HCT116 (cell line): Measurements from ENCODE around the gene WSCD2. TPM values are rescaled to one million over a fixed set of nuclear protein-coding genes. Genes with fewer than 3 reads are reported as not detected.

Experiments used
- ATAC-seq: fragments of 200-7000 bp; cut with Tn5 transposase; 2 replicates; pipeline ENCODE4 v1.9.1; 2020; ENCODE audit warnings: mild to moderate bottlenecking, moderate library complexity
- BruUV-seq: library from RNA; stranded (reverse); fragments of 400-500 nt; replicated peaks from 2 replicates; lab custom pipeline; 2021; lab: Mats Ljungman, UMichigan
- CTCF ChIA-PET: fragments of 300-600 bp; sonication (Branson Sonifier 250); formaldehyde crosslinking; loops from one replicate; lab custom pipeline; 2021; ENCODE audit warnings: antibody characterized with exemption; lab: Charles Lee
- POLR2A ChIA-PET: fragments of 300-600, 350-600 bp; sonication (Branson Sonifier 250); formaldehyde crosslinking; loops from one replicate; lab custom pipeline; 2021; ENCODE audit warnings: antibody characterized with exemption; lab: Charles Lee
- RAD21 ChIA-PET, 2 experiments: fragments of 300-600 bp; sonication (Branson Sonifier 250); formaldehyde crosslinking; loops; one replicate each; lab custom pipeline; 2023; ENCODE audit warnings: low total read pairs in 2 of 2; ENCODE audit not compliant: uncharacterized antibody in 2 of 2, unreplicated experiment in 2 of 2, low non-redundant PET in 1 of 2; lab: Charles Lee
- DNase-seq: peaks from one replicate; pipeline ENCODE4 v3.0.0-alpha.2; 2010; ENCODE audit warnings: low read depth, low spot score
- H2AFZ ChIP-seq: fragments of 200-600 bp; shearing (Covaris generic), sonication (generic); 2 replicates; pipeline ENCODE4 v1.6.1; 2017; ENCODE audit warnings: low read depth, mixed run types, mixed read lengths, antibody characterized with exemption, low read length; ENCODE audit not compliant: poor library complexity, severe bottlenecking
- H3K27ac ChIP-seq: 2 replicates; pipeline ENCODE4 v1.5.1; 2012; ENCODE audit warnings: low read depth, low read length
- H3K27me3 ChIP-seq: fragments of 200-600 bp; sonication (generic); 2 replicates; pipeline ENCODE4 v1.6.1; 2016; ENCODE audit warnings: mixed run types, low read length, mixed read lengths; ENCODE audit not compliant: insufficient read depth
- H3K36me3 ChIP-seq, 2 experiments: fragments of 200-500 bp in 1 of 2; fragments of 200-600 bp in 1 of 2; sonication (Bioruptor generic) in 1 of 2; sonication (generic) in 1 of 2; 2 replicates each; pipeline versions ENCODE4 v1.5.1 to v1.6.1; 2014 to 2016; ENCODE audit warnings: low read length in 2 of 2, inconsistent platforms in 1 of 2, mixed read lengths in 1 of 2, mixed run types in 1 of 2; ENCODE audit not compliant: insufficient read depth in 2 of 2, control insufficient read depth in 1 of 2
- H3K4me1 ChIP-seq, 2 experiments: fragments of 200-600 bp in 1 of 2; sonication (generic) in 1 of 2; 2 replicates each; pipeline versions ENCODE4 v1.5.1 to v1.6.1; 2012 to 2017; ENCODE audit warnings: low read length in 2 of 2, inconsistent platforms in 1 of 2, mild to moderate bottlenecking in 1 of 2, mixed read lengths in 1 of 2, mixed run types in 1 of 2, moderate library complexity in 1 of 2; ENCODE audit not compliant: insufficient read depth in 2 of 2, control insufficient read depth in 1 of 2
- H3K4me2 ChIP-seq: fragments of 200-600 bp; sonication (generic); 2 replicates; pipeline ENCODE4 v1.6.1; 2017; ENCODE audit warnings: mixed run types, low read length, mixed read lengths
- H3K4me3 ChIP-seq, 2 experiments: fragments of 200-600 bp in 1 of 2; sonication (generic) in 1 of 2; replicated peaks in 1 of 2; 2 replicates each; pipeline ENCODE4 v1.5.1; 2011 to 2016; ENCODE audit warnings: low read length in 2 of 2, control low read depth in 1 of 2, low read depth in 1 of 2, mild to moderate bottlenecking in 1 of 2, mixed read lengths in 1 of 2, mixed run types in 1 of 2
- H3K79me2 ChIP-seq: fragments of 200-600 bp; sonication (generic); 2 replicates; pipeline ENCODE4 v1.6.1; 2017; ENCODE audit warnings: mild to moderate bottlenecking, mixed run types, low read length, moderate library complexity, mixed read lengths; ENCODE audit not compliant: insufficient read depth
- H3K9ac ChIP-seq: fragments of 200-600 bp; sonication (generic); 2 replicates; pipeline ENCODE4 v1.6.1; 2016; ENCODE audit warnings: low read length, mixed read lengths
- H3K9me2 ChIP-seq: fragments of 200-600 bp; sonication (generic), shearing (Covaris generic); 2 replicates; pipeline ENCODE4 v1.6.1; 2017; ENCODE audit warnings: mixed run types, mild to moderate bottlenecking, moderate library complexity; ENCODE audit not compliant: insufficient read depth
- H3K9me3 ChIP-seq, 2 experiments: fragments of 200-500 bp in 1 of 2; fragments of 200-600 bp in 1 of 2; sonication (Bioruptor generic) in 1 of 2; sonication (generic) in 1 of 2; 2 replicates each; pipeline ENCODE4 v1.6.1; 2014 to 2017; ENCODE audit warnings: low read length in 2 of 2, mixed read lengths in 2 of 2, inconsistent platforms in 1 of 2, low read depth in 1 of 2, mild to moderate bottlenecking in 1 of 2, mixed run types in 1 of 2, moderate library complexity in 1 of 2; ENCODE audit not compliant: control insufficient read depth in 1 of 2, insufficient read depth in 1 of 2
- H4K20me1 ChIP-seq: fragments of 200-600 bp; sonication (generic), shearing (Covaris generic); 2 replicates; pipeline ENCODE4 v1.6.1; 2017; ENCODE audit warnings: mixed run types, mild to moderate bottlenecking, moderate library complexity; ENCODE audit not compliant: insufficient read depth
- CBX3 ChIP-seq: IDR thresholded peaks from 2 replicates; pipeline ENCODE4 v1.6.1; 2012; ENCODE audit warnings: low read depth
- CEBPB ChIP-seq: IDR thresholded peaks from 2 replicates; pipeline ENCODE4 v1.6.1; 2012; ENCODE audit warnings: low read depth
- CTCF ChIP-seq, 3 experiments: fragments of 200-600 bp in 1 of 3; sonication (generic) in 1 of 3; IDR thresholded peaks in 2 of 3; conservative IDR thresholded peaks in 1 of 3; 2 replicates each; pipeline ENCODE4 v1.5.1; 2012 to 2017; ENCODE audit warnings: low read depth in 2 of 3, low read length in 2 of 3, antibody characterized with exemption in 1 of 3, borderline replicate concordance in 1 of 3, control low read depth in 1 of 3, mild to moderate bottlenecking in 1 of 3, mixed read lengths in 1 of 3, mixed run types in 1 of 3, moderate library complexity in 1 of 3; ENCODE audit not compliant: insufficient read depth in 1 of 3
- EGR1 ChIP-seq: IDR thresholded peaks from 2 replicates; pipeline ENCODE4 v1.6.1; 2012; ENCODE audit warnings: low read depth
- ELF1 ChIP-seq: IDR thresholded peaks from 2 replicates; pipeline ENCODE4 v1.6.1; 2012; ENCODE audit warnings: low read depth, borderline replicate concordance
- EZH2 ChIP-seq: fragments of 200-600 bp; sonication (generic); IDR thresholded peaks from 2 replicates; pipeline ENCODE4 v1.6.1; 2017; ENCODE audit warnings: antibody characterized with exemption, mixed run types
- EZH2phosphoT487 ChIP-seq: fragments of 200-600 bp; IDR thresholded peaks from 2 replicates; pipeline ENCODE4 v1.6.1; 2018; ENCODE audit warnings: antibody characterized with exemption, borderline replicate concordance
- FOSL1 ChIP-seq: IDR thresholded peaks from 2 replicates; pipeline ENCODE4 v1.6.1; 2012; ENCODE audit warnings: low read depth
- JUND ChIP-seq: IDR thresholded peaks from 2 replicates; pipeline ENCODE4 v1.6.1; 2012
- MAX ChIP-seq: IDR thresholded peaks from 2 replicates; pipeline ENCODE4 v1.6.1; 2012
- POLR2AphosphoS5 ChIP-seq: IDR thresholded peaks from 2 replicates; pipeline ENCODE4 v1.6.1; 2011; ENCODE audit warnings: mild to moderate bottlenecking, low read depth, low read length, moderate library complexity
- RAD21 ChIP-seq: IDR thresholded peaks from 2 replicates; pipeline ENCODE4 v1.6.1; 2012; ENCODE audit warnings: low read depth, mild to moderate bottlenecking
- SIN3A ChIP-seq: IDR thresholded peaks from 2 replicates; pipeline ENCODE4 v1.6.1; 2012; ENCODE audit warnings: low read depth
- SRF ChIP-seq: IDR thresholded peaks from 2 replicates; pipeline ENCODE4 v1.6.1; 2012; ENCODE audit warnings: low read depth
- TCF7L2 ChIP-seq: IDR thresholded peaks from 2 replicates; pipeline ENCODE4 v1.7.0; 2011; ENCODE audit warnings: borderline replicate concordance, inconsistent platforms; ENCODE audit not compliant: insufficient read depth, insufficient read length; ENCODE audit errors: extremely low read depth
- YY1 ChIP-seq: IDR thresholded peaks from 2 replicates; pipeline ENCODE4 v1.6.1; 2011; ENCODE audit warnings: low read length, low read depth, moderate library complexity, mild to moderate bottlenecking; ENCODE audit not compliant: insufficient replicate concordance; ENCODE audit errors: extremely low read depth
- ZBTB33 ChIP-seq: IDR thresholded peaks from 2 replicates; pipeline ENCODE4 v1.6.1; 2011; ENCODE audit warnings: mild to moderate bottlenecking, low read length, moderate library complexity; ENCODE audit not compliant: insufficient replicate concordance; ENCODE audit errors: extremely low read depth
- ZNF274 ChIP-seq: fragments of 200-500 bp; sonication (Bioruptor generic); IDR thresholded peaks from 2 replicates; pipeline ENCODE4 v1.6.1; 2014; ENCODE audit warnings: mild to moderate bottlenecking, low read depth, low read length, inconsistent platforms
- intact Hi-C: fragments of 100-400 bp; cut with micrococcal nuclease; formaldehyde crosslinking; loops from 2 replicates; pipeline ENCODE4 v1.10.0; 2022
- total RNA-seq: library from RNA; stranded (reverse); gene quantifications from one replicate; pipeline ENCODE4 v1.2.1, GENCODE V29; 2021; ENCODE audit not compliant: unreplicated experiment
- TF ChIP-seq, protein P1 (sequence below): IDR thresholded peaks from 2 replicates; pipeline ENCODE4 v1.6.1; 2012; ENCODE audit warnings: low read depth

The WSCD2 gene
- total RNA-seq, 1 experiment from 2014 or later = 0.05 TPM

DNA sequence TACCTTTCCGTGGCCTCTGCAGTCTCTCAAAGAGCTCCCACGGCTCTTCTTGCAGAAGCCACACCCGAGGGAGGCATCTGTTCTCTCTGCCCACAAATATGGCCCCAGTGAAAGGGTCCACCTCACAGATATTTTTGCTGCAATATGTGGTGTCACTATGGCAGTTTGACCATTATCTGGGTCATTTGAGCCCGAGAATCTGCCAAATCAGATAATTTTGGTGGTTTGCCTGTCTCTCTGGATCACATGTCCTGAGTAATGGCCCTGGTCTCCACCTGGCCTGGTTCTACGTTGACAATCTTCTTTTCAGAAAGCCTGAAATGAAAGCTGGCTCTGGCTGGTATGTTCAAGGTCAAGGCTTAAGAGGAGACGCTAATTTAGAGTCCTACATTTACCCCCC, 5.7 kb upstream of the WSCD2 start:
- intact Hi-C loops = no loop called here
- TF ChIP-seq SRF = no peak
- no peak for TF ChIP-seq CBX3
- TF ChIP-seq ZBTB33 = no peak
- TF ChIP-seq CEBPB = no peak
- TF ChIP-seq JUND = no peak
- TF ChIP-seq EGR1 = no peak
- no peak for TF ChIP-seq SIN3A
- TF ChIP-seq EZH2phosphoT487 = no peak
- TF ChIP-seq FOSL1 = no peak
- no peak for TF ChIP-seq POLR2AphosphoS5
- TF ChIP-seq EZH2 = no peak
- TF ChIP-seq TCF7L2 = no peak
- TF ChIP-seq CTCF (IDR thresholded peaks at IDR 0.05 in 2 of 3, conservative IDR thresholded peaks at IDR 0.05 in 1 of 3; ENCODE audit: borderline replicate concordance in 1 of 3, insufficient read depth in 1 of 3, low read depth in 2 of 3, low read length in 2 of 3) = no peak
- no peak for TF ChIP-seq YY1
- no peak for TF ChIP-seq RAD21
- TF ChIP-seq, protein P1, sequence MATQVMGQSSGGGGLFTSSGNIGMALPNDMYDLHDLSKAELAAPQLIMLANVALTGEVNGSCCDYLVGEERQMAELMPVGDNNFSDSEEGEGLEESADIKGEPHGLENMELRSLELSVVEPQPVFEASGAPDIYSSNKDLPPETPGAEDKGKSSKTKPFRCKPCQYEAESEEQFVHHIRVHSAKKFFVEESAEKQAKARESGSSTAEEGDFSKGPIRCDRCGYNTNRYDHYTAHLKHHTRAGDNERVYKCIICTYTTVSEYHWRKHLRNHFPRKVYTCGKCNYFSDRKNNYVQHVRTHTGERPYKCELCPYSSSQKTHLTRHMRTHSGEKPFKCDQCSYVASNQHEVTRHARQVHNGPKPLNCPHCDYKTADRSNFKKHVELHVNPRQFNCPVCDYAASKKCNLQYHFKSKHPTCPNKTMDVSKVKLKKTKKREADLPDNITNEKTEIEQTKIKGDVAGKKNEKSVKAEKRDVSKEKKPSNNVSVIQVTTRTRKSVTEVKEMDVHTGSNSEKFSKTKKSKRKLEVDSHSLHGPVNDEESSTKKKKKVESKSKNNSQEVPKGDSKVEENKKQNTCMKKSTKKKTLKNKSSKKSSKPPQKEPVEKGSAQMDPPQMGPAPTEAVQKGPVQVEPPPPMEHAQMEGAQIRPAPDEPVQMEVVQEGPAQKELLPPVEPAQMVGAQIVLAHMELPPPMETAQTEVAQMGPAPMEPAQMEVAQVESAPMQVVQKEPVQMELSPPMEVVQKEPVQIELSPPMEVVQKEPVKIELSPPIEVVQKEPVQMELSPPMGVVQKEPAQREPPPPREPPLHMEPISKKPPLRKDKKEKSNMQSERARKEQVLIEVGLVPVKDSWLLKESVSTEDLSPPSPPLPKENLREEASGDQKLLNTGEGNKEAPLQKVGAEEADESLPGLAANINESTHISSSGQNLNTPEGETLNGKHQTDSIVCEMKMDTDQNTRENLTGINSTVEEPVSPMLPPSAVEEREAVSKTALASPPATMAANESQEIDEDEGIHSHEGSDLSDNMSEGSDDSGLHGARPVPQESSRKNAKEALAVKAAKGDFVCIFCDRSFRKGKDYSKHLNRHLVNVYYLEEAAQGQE = no peak
- no peak for TF ChIP-seq ZNF274
- no peak for TF ChIP-seq ELF1
- no peak for TF ChIP-seq MAX
- Histone ChIP-seq H3K4me3 (no peak overlapping the region), H3K4me2 (no peak overlapping the region), H3K9me2 (no peaks in the 10 kb centered on the region), H3K9me3 (no peaks in the 10 kb centered on the region), H3K27me3 (peaks cover 53% of the 10 kb centered on the region), H3K79me2 (no peaks in the 10 kb centered on the region), H3K36me3 (no peaks in the 10 kb centered on the region), H3K4me1 (no peaks in the 10 kb centered on the region), H3K27ac (no peak overlapping the region), H3K9ac (no peak overlapping the region), H2AFZ (no peak overlapping the region), H4K20me1 (no peaks in the 10 kb centered on the region)
- RAD21 ChIA-PET = no interaction called here
- DNase-seq (no peak), ATAC-seq (no peak)
- CTCF ChIA-PET = no interaction called here
- POLR2A ChIA-PET = no interaction called here
- BruUV-seq = no TSS peak
